HG03135 (cell line): ENCODE results near the gene SBF2.

ENCODE experiments used
- ATAC-seq: cut with Tn5 transposase; IDR thresholded peaks from one replicate; pipeline ENCODE4 v1.9.1; 2021; ENCODE audit warnings: mild to moderate bottlenecking, moderate library complexity; ENCODE audit not compliant: unreplicated experiment

SBF2 gene

DNA sequence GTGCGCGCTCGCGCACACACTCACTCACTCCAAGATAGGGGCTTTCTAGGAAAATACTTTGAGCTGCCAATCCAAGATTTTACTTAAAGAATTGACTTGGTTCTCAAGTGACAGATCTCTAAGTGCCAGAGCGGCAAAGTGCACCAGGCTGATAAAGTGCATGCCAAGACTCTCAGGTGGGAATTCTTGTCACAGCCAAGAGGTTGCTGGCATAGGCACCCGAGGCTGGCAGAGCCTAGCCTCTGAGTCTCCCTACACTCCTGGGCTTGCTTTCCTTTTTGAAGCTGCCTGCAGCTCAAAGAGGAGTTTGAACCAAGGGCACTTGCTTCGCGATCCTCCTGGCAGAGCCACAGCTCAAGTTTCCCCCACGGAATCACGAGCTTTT lies 8.3 kb upstream of the SBF2 start:
- ATAC-seq: no peak

DNA sequence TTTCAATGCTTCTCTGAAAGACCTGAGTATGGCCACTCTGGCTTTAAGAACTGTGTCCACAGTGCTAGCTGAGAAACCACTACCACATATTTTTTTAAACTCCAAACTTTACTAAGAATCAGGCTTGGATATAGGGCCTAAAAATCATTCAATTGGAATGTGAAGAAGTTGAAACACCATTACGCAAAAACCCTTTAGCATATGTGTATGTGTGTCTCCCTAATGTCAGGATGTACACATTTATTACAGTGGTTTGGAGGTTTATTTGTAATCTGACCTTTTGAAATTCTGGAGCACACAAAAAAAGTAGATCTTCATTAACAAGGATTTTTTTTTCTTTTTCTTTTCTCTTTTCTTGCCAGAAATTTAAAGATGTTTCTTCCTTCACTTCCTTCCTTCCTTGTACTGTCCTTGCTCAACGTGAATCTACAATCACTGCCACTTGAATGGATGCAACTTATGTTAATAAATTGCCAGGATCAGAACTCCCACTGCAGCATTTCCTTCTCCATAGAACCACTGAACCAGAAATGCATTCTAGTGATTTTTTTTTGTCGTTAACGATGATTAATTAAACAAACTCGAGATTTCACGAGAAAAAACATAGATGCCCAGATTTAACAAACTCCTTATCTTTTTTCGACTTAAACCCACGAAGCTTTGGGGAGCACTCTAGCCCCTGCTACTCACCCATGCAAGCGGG lies 7.8 kb upstream of the SBF2 start:
- no peak for ATAC-seq

DNA sequence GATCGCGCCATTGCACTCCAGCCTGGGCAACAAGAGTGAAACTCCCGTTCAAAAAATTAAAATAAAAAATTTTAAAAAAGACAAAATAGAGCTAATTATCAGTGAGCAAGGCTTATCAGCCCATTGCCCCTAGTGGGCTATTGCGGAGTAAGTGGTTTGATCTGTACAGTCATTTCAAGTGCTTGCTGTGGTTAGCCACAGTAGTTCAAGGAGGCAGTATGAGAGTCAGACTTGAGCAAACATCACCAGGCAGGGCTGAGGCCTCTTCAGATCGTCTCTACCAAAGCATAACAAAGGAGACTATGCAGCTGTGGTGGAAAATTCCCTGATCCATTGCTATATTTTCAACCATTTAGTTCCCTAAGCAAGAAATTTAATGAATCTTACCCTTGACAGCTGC lies 4.3 kb upstream of the SBF2 start:
- ATAC-seq: peak; percentile 95

DNA sequence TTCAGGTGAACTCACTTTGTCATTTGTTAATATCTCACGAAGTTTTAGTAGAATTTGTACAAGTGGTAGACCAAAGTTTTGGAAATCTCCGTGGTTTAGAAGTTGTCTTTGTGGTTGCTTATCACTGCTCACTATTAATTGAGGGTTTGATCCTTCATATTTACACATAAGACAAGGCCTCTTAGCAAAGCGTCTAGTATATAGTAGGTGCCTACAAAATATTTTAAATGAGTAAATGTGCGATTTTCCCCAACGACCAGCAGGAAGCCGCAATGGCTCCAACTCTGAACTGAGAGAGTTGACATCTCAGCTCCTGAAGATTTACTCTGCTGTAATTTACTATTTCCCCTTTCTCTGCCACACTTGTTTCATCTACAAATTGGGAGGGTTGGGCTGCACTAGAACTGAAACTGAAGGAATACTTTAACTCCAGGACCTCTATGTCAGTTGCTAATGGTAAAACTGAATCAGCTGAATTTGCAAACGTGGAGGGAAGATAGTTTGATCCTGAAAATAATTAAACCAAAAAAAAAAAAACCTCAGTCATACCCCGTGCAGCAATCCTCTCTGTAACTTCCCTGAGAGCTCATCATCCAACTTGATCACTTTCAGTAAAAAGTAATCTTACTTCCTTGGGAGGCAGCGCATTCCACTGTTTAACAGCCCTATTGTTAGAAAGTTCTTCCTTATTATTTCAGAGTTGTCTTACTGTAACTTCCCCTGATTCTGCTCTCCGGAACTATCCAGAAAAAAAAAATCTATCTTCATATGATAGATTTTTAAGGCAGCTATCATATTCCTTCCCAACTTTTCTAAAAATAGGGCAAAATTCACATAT lies 1.3 kb upstream of the SBF2 start:
- ATAC-seq: no peak

DNA sequence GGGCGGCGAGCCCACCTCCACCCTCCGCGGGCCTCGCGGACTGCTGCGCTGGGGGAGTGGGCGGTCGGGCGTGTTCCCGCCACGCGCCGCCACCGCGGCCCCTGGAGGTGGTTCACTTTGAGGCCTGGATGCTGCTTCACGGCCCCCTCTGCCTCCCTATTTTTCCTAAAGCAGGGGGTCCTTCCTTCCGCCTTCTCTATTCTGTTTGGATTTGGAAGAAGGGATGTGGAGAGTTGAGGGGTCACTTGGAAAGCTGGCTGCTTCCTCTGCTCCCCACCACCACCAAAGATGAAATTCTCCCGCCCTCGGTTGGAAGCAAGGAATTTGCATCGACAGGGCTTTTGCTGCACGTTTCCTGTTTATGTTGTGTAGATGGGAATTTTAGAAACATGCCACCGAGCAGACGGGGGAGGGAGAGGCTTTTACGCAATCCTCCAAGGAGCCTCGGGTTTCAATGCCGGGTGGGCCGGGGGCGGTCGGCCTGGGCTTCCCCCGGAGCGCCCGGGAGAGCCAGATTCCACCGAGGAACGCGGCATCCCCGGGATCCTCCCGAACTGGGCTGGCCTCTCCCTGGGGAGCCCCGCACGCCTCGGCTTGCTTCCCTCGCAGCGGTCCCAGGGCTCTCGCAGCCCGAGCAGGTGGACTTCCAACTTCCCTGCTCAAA lies 403 bp upstream of the SBF2 start:
- no peak for ATAC-seq

DNA sequence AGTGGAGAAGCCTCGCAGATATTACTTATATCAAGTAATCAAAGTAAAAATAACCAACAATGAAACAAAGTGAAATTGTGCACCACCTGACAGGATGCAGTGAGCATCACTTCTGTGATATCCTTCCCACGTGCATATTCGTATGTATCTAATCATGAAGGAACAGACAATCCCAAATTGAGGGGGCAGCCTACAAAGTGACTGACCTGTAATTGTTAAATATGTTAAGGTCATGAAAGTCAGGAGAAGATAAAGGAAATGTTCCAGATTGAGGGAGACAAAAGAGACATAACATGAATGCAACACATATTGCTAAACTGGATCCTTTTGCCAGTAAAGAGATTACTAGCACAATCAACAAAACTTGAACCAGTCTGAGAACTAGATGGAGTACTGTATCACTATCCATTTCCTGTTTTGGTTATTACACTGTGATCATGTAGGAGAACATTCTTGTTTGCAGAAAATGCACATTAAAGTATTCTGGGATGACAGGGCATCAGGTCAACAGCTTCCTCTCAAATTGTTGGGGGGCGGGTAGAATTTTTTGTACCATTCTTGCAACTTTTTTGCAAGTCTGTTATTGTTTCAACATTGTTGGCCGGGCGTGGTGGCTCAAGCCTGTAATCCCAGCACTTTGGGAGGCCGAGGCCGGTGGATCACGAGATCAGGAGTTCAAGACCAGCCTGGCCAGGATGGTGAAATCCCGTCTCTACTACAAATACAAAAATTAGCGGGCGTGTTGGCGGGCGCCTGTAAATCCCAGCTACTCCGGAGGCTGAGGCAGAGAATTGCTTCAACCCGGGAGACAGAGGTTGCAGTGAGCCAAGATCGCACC lies 2.0 kb downstream of the SBF2 start:
- no peak for ATAC-seq

DNA sequence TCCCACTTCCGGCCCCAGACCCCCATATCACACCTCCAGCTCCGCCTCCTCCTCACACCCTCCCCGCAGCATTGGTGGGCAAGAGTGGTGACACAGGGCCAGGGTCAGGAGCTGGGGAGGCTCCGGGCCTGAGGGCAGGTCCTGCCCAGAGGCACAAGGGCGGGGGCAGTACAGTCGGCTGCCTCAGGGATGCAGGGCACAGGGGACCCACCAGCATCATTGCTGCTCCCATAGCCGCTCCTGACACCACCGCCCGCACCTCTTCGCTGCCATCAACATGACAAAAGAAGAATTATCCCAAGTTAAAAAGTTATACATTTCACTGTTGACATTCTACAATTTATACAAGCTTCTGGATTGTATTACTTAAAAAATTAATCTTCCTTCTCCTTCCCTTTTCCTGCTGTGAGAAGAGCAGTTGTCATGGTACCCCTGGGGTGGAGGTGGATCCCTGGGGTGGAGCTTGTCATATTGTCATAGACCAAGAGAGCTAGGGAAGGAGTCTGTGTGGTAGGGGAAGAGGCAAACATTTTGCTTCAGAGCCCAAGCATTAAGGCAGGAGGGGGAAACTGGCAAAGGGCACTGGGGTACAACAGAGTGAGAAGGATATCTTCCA lies 4.1 kb downstream of the SBF2 start:
- ATAC-seq: no peak

DNA sequence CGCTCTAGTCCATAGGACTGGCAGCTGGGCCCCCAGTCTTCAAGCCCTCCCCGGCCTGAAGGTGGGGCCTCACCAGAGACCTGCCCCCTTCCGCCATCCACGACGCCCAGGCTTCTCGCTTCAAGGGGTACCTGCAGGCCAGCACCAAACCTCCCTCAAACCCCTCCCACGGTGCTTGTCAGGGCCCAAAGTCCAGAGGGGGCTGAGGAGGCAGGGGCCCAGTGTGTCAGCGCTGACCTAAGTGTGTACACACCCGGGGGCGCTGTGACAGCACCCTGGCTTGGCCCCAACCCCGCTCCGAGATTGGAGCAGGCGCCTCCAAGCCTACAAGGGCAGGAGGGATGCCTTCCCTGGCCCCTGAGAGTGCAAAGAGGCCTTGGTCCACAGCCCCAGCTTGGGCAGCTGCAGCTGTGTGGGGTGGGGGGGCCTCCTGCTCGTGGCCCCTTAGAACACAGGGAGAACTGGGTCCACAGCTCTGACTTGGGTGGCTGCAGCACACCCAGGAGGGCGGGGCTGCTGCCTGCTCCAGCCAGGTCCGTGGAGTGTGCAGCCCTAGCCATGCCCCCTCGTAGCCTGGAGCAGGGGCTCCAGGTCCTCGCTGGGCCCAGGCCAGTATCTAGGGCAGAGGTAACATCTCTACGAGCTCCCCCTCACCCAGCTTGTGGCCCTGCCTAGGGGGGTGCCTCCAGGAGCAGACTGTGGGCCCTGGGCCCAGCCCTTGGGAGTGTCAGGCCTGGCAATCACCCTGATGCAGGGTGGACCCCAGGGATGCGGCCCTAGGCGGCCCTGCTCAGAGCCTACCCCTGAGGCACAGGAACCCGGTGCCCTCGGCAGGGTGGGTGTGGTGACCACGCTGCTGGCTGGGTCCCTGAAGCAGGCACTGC lies 4.9 kb downstream of the SBF2 start:
- ATAC-seq: no peak

DNA sequence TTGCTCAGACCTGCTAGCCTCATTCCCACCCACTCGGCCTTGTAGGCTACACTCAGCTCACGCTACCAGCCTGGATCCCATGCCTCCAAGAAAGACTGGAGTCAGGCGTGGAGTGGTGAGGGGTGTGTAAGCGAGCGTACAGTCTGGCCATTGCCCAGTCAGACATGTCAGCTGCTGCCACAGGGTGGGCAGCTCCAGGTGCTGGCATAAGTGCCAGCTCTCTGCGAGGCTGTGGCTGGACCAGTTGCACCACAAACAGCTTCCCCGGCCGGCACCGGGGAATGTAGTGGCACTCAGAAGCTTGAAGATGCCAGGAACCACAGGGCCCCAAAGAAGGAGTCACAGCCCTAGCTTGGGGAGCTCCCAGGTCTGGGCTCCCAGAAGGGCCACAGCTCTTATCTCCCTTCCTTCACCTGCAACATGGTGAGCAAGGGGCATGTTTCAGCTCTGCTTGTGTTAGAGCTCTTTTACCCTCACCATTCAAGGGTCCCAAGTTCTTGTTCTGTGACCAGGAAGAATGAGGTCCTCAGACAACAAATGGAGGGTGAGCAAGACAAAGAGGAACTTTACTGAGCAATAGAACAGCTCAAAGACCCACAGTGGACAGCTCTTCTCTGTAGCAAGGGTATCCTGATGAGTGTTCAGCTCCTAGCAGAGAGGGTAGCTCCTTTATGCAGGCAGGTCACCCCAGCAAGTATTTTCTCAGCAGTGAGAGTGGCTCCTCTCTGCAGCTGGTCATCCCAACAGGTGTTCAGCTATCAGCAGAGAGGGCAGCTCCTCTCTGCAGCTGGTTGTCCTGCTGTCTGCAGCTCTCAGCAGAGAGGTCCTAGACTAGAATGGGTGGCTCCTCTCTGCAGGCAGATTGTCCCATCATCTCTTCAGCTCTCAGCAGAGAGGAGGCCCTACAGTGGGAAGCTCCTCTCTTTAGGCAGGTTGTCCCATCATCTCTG lies 6.0 kb downstream of the SBF2 start:
- ATAC-seq: no peak

DNA sequence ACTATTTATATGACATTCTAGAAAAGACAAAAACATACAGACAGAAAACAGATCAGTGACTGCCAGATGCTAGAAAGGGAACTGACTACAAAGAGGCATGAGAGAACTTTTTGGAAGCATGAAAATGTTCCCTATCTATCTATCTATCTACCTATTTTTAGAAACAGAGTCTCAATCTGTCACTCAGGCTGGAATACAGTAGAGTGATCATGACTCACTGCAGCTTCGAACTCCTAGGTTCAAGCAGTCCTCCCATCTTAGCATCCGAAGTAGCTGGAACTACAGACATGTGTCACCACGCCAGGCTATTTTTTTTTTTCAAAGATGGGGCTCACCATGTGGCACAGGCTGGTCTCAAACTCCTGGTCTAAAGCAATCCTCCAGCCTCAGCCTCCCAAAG lies 6.9 kb downstream of the SBF2 start:
- no peak for ATAC-seq

DNA sequence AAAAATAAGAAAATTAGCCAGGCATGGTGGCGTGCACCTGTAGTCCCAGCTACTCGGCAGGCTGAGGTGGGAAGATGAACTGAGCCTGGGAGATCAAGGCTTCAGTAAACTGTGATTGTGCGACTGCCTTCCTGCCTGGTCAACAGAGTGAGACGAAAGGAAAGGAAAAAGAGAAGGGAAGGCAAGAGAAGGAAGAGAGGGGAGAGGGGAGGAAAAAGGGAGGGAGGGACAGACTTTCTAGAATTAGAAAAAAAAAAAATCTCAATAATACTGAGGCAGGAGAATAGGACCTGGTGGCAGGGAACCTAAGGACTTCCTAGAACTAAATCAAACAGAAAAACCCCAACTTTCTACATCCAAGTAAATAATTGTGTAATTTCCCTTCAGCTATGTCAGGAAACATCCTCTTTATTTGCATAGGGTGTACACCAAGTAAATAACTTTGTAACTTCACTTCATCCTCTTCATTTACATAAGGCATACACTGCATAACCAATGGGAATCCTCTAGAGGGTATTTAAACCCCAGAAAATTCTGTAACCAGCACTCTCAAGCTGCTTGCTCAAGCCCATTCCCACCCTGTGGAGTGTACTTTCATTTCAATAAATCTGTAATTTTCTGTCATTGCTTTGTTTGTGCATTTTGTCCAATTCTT lies 8.7 kb downstream of the SBF2 start:
- no peak for ATAC-seq

DNA sequence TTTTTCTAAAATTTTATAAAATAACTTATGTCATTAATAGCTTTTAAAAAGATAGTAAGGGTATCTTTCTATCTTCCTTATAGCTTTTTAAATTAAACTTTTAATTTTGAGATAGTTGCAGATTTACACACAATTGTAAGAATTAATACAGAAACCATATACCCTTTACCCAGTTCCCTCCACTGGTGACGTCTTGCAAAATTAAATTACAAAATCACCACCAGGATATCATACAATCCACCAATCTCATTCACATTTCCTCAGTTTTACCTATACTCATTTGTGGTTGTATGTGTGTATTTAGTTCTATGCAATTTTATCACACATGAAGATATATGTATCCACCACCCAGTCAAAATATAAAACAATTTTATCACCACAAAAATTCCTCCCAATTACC lies 10.0 kb downstream of the SBF2 start:
- ATAC-seq: no peak

DNA sequence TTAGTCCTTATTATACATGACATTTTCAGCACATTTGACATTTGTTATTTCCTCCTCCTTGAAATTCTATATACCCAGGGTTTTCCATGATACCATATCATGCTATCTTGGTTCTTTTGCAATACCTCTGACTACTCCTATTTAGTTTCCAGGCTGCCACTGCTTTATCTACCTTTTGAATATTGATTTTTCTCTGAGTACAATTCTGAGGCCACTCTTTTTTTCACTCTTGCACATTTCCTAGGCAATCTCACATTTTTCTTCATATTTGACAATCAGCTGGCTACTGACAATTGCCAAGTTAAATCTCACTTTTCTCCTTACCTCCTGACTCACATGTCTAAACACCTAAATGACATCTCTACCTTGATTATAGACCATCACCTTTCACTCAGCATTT lies 11.9 kb downstream of the SBF2 start:
- ATAC-seq: no peak

DNA sequence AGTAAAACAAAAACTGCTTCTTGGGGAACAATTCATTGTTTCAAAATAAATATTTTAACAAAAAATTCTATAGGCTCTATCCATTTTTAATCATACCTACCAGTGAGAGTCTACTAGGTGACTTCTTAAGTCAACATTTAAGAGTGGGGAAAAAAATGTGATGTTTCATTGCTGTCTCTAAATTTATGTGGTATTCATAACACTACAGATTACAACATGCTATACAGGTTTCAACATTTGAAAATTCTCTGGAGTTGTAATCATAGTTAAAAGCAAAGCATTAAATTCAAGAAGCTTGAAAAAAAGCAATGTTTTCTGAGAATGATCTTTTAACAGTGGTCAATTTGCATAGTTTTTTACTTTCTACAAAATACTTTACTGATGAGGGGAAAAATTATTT lies 18.3 kb downstream of the SBF2 start:
- no peak for ATAC-seq

DNA sequence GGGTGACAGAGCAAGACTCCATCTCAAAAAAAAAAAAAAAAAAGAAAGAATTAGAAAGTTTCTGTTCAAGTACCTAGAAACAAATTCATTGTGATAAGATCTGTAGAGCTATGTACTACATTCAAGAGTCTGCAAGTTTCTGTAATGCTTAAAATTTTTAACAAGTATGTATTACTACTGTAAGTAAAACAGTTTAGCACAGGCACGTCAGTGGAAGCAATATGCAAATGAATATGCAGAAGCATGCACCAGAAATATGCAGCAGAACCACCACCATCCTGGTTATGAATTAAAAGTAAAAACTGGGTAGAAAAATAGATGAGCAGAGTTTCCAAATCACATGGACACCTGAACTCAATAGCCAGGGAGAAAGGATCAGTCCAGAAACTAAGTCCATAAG lies 19.3 kb downstream of the SBF2 start:
- ATAC-seq: no peak

DNA sequence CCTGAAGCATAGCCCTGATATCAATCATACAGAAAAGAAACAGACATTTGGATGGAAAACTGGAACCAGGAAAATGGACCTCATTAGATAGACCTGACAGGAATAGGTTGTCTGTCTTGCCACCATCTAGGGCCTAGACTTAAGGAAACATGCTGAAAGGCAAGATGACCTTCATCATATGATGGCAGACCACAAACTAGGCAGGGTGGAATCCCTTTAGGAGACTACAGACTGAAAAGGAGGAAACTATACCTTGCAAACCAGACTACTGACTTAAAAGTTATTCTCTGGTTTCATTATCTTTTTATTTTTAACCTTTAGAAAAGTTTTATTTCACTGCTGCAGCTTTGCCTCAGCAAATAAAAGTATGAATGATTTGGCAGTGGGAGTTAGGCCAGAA lies 20.3 kb downstream of the SBF2 start:
- no peak for ATAC-seq

DNA sequence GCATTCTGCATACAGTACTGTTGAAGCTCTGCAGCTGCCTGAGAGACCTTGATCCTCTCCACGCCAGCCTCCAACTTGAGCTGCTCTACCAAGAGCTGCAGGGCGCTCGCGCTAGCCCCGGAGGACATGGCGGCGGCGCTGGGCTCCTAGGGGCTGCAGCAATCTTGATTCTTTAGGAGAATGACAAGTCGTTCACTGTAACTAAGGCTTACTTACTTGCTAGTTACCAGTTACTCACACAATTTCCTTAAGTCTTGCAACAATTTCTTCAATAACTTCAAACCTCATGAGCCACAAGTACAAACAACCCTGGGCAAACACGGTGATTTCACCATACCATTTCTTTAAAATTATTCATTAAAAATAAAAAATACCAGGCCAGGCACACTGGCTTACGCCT lies 21.9 kb downstream of the SBF2 start:
- no peak for ATAC-seq
